ENCODE measurements around the gene BEND5. TPM values are rescaled to one million over a fixed set of nuclear protein-coding genes. Genes with fewer than 3 reads are reported as not detected.

Gene BEND5
- total RNA-seq, 2 experiments from 2014 or later: 42.3 to 48.3 TPM

DNA sequence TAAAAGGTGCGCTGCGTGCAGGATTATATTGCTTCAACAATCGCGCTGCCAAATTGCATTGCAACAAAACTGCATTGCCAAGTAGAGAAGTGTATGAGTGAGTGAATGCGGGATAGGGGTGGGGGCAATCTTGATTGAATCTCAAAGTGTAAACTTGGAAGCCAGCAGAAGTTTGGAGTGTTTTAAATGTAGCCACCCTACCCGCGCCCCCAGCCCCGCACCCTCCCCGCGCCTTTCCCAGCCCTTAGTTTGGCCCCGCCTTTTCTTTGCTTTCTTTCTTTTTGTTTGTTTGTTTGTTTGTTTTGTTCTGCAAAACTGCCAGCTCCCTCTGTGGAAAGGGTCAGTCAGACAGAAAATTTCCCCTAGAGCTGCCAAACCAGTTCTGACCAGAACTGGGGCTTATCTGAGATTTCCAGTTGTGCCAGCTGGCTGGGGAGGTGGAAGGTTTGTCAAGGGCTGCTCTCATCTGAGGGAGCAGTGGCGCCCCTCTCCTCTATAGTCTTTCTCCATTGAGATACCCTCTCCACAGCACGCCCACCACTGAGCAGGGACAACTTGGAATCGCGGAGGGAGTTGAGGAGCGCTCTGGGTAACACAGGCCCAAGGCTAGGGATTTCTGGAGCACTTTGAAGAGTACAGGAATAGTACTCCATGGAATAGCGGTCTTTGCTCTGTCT is 666 bp upstream of the BEND5 start:
- H3K27me3 Mint-ChIP-seq: no peaks in the 10 kb centered on the region
- no peaks in the 10 kb centered on the region for H3K9me3 Mint-ChIP-seq
- H3K27ac Mint-ChIP-seq: peak overlapping the region; percentile 69
- H3K4me3 Mint-ChIP-seq: peak overlapping the region; percentile 90
- H3K36me3 Mint-ChIP-seq: peaks cover 33% of the 10 kb centered on the region
- no peak for DNase-seq
- H3K4me1 Mint-ChIP-seq: peaks cover 36% of the 10 kb centered on the region

DNA sequence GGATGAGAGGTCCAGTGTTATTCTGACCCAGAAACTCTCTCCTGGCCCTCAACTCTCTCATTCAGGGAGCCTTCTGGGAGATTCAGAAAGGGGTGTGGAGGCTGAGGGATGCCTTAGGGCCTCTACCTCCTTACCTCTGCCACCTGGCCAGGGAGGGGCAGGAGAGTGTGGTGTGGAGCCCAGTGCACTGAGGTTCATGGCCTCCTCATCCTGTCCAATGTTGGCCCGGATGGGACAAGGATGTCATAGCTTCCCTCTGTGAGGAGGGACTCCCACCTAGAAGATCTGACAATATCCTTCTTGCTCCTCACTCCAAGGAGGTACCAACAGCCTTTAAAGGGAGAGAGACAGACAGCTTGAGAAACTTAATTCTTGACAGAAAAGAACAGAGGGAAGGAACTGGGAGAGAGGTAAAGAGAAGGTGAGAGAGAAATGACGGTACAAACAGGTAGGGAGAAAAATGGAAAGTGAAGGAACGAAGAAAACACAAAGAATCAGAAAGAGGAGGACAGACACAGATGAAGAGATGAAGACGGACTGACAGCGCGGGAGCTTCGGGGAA is 779 bp downstream of the BEND5 start:
- DNase-seq: no peak
- peak overlapping the region; percentile 96 for H3K4me3 Mint-ChIP-seq

DNA sequence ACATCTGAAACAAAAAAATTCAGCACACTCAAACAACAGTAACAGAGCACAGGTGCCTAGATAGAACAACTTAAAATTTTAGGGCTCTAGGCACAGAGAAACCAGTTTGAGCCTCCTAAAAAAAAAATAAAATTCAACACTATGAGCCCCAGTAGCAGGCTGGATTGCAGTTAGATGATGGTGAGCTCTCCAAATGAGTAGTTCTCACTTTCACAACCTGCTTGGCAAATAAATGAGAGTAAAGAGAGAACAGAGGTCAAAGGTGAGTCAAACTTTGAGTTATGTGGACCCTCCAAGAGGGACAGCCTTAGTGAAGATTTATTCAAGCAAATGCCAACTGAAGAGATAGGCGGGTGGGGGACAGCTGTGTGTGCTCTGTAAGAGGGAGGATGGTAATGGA is 3.6 kb downstream of the BEND5 start:
- Mint-ChIP-seq H3K36me3 (peaks cover 55% of the 10 kb centered on the region), H3K9me3 (no peaks in the 10 kb centered on the region), H3K27me3 (no peaks in the 10 kb centered on the region), H3K27ac (peak overlapping the region; percentile 51), H3K4me1 (peaks cover 65% of the 10 kb centered on the region), H3K4me3 (peak overlapping the region; percentile 55)
- DNase-seq: no peak

More for the DNA sequence above, 779 bp downstream of the BEND5 start:
- Mint-ChIP-seq H3K36me3 (peaks cover 43% of the 10 kb centered on the region), H3K27me3 (no peaks in the 10 kb centered on the region), H3K27ac (peak overlapping the region; percentile 70), H3K4me1 (peaks cover 50% of the 10 kb centered on the region), H3K9me3 (no peaks in the 10 kb centered on the region)

DNA sequence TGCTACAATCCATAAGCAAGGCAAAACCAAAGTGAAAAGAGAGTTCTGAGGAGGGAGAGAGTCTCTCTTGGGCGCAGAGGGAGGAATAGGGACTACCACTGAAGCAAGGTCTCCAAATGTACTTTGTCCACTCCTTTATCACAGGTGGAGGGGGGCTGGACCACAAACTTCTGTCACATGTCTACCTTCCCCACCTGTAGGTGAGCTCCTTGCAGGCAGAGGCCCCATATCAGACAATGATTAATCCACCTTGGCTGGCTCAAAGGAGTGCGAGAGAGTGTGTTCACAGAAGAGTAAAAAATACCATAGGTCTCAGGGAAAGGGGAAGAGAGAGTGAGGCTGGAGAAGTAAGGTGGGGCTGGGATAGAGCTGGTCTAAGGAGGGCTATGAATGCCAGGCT is 4.5 kb downstream of the BEND5 start:
- Mint-ChIP-seq H3K36me3 (peaks cover 60% of the 10 kb centered on the region), H3K27me3 (no peaks in the 10 kb centered on the region), H3K9me3 (no peaks in the 10 kb centered on the region), H3K27ac (no peak overlapping the region), H3K4me1 (peaks cover 70% of the 10 kb centered on the region), H3K4me3 (peak overlapping the region; percentile 7)
- no peak for DNase-seq

DNA sequence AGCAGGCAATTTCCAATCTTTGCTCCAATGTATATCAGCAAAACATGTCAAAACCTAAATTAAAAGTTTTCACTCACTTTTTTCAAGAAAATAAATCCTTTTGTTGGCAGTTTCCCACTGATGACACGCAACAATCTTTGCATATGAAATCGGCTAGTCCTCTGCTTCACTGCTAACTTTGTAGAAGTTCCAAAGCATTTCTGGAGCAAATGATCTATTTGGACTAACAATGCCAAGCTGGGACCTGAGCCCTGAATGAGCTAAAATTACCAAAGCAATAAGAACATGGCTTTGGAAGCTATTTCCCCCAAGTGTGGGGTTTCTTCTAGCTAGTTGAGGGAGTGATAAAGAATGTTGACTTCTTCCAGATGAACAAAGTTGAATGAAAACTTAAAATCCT is 5.1 kb downstream of the BEND5 start:
- no peak overlapping the region for H3K4me3 Mint-ChIP-seq
- DNase-seq: no peak
- no peaks in the 10 kb centered on the region for H3K27me3 Mint-ChIP-seq
- peaks cover 67% of the 10 kb centered on the region for H3K36me3 Mint-ChIP-seq
- peaks cover 69% of the 10 kb centered on the region for H3K4me1 Mint-ChIP-seq
- no peaks in the 10 kb centered on the region for H3K9me3 Mint-ChIP-seq
- no peak overlapping the region for H3K27ac Mint-ChIP-seq

DNA sequence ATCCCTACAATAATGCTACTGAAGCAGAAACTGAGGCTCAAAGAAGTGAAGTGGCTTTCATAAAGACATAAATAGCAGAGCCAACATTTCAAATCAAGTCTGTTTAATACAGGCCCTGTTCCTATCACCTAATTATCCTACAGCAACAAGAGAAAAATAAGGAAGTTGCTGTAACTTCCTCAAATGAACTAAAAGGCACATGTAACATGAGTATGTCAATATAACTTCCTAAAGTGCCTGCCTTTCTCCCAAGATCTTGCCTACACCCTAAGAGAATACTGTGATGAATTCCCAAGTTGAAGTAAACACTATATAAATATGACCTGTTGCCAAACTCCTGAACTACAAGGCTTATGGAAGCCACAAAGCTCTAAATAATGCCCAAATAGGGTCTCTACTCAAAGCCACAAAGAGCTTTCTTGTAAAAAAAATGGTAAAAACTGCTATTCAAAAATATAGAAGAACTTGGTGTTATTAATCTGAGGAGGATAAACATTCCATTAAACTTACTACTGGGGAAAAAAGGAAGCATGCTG is 8.6 kb downstream of the BEND5 start:
- no peaks in the 10 kb centered on the region for H3K27me3 Mint-ChIP-seq

DNA sequence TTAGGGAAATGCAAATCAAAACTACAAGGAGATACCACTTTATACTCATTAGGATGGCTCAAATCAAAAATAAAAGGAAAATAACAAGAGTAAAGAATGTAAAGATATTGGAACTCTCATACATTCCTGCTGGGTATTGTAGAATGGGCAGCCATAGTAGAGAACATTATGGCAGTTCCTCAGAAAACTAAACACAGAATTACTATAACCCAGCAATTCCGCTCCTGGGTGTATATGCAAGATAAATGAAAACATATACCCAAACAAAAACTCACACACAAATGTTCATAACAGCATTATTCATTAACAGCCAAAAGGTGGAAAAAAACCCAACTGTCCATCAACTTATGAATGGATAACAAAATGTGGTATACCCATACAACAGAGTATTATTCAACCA is 11.4 kb downstream of the BEND5 start:
- H3K36me3 Mint-ChIP-seq: peaks cover 51% of the 10 kb centered on the region

More for the DNA sequence above, 8.6 kb downstream of the BEND5 start:
- Mint-ChIP-seq H3K9me3 (no peaks in the 10 kb centered on the region), H3K4me1 (peaks cover 49% of the 10 kb centered on the region), H3K4me3 (no peak overlapping the region), H3K36me3 (peaks cover 60% of the 10 kb centered on the region), H3K27ac (no peak overlapping the region)
- DNase-seq: no peak

DNA sequence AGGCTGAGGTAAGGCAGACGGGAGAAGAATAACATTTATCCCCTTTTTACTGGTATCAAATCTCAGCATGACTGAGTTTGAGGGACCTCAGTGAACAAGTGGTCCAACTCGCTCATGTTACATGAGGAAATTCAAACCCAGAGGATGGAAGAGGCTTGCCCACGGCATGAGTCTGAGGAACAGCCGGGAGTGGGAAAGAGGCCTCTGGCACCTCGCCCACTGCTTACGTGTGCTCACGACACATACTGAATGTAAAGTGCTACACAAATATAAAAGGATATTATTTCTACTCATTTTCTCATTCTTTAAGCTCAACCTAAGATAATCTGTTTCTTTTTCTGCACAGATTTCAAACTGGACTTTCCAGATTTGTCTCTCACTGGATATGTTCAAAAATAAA is 14.7 kb downstream of the BEND5 start:
- Mint-ChIP-seq H3K36me3 (peaks cover 55% of the 10 kb centered on the region), H3K4me3 (no peak overlapping the region), H3K27ac (no peak overlapping the region), H3K9me3 (no peaks in the 10 kb centered on the region), H3K27me3 (no peaks in the 10 kb centered on the region), H3K4me1 (peaks cover 30% of the 10 kb centered on the region)
- DNase-seq: no peak

More for the DNA sequence above, 11.4 kb downstream of the BEND5 start:
- Mint-ChIP-seq H3K4me3 (no peak overlapping the region), H3K27ac (no peak overlapping the region), H3K4me1 (peaks cover 30% of the 10 kb centered on the region), H3K27me3 (no peaks in the 10 kb centered on the region), H3K9me3 (no peaks in the 10 kb centered on the region)
- no peak for DNase-seq

DNA sequence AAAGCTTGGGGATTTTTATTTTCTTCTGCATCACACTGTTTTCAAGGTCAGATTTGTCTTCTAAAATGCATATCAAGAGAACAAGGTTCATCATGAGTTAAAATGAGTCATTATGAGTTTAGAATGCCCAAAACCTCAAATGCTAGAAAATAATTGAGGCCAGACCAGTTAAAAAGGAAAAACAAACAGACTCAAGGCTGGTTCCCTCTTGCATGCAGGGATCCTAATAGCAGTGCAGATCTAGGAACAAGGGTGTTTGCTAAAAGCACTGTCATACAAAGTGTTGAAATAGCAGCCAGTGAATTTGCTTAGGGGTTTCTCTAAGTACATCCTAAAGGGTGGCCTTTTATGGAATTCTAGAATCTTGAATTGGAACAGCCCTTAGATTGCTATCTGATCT is 15.3 kb downstream of the BEND5 start:
- Mint-ChIP-seq H3K27ac (no peak overlapping the region), H3K27me3 (no peaks in the 10 kb centered on the region), H3K9me3 (no peaks in the 10 kb centered on the region), H3K4me3 (no peak overlapping the region), H3K36me3 (peaks cover 55% of the 10 kb centered on the region), H3K4me1 (peaks cover 33% of the 10 kb centered on the region)
- DNase-seq: no peak

DNA sequence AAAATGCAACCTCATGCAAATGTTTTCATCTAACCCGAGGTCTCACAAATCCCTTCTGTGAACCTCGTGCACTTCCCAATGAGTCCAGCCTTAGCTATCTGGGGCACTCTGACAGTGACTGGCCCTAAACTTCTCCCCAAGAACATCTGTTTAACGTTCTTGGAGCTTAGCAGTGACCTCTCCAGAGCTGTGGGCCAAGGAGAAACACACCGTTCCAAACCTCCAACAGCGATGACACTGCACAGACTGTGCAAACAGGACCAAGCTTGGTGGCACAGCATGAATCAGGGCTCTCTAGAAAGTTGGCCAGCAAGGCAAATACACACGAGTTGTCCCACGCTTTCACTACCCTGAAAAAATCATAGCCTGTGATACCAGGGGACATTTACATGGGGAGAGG is 15.8 kb downstream of the BEND5 start:
- Mint-ChIP-seq H3K4me1 (peaks cover 36% of the 10 kb centered on the region), H3K27me3 (no peaks in the 10 kb centered on the region), H3K4me3 (no peak overlapping the region), H3K9me3 (no peaks in the 10 kb centered on the region), H3K27ac (no peak overlapping the region), H3K36me3 (peaks cover 56% of the 10 kb centered on the region)
- no peak for DNase-seq

DNA sequence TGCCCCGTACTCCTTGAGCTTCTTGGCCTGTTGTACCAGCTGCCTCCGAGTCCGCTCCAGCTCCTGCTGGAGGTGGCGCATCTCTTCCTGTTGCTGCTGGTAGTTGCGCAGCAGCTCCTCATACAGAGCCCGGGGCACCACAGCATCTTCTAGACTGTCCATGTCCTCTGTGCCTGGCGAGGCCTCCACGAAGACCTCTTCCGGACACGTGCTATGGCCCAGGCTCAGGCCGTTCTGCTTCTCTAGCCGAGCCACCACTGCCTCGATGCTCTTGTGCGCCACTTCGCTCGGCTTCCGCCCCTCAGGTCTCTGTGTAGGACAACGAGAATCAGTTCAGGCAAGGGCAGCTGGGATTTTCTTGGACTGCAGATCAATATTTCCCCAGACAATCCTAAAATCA is 17.7 kb downstream of the BEND5 start:
- Mint-ChIP-seq H3K27me3 (no peaks in the 10 kb centered on the region), H3K9me3 (no peaks in the 10 kb centered on the region), H3K27ac (no peak overlapping the region), H3K36me3 (peaks cover 49% of the 10 kb centered on the region), H3K4me3 (no peak overlapping the region), H3K4me1 (peaks cover 32% of the 10 kb centered on the region)
- no peak for DNase-seq

DNA sequence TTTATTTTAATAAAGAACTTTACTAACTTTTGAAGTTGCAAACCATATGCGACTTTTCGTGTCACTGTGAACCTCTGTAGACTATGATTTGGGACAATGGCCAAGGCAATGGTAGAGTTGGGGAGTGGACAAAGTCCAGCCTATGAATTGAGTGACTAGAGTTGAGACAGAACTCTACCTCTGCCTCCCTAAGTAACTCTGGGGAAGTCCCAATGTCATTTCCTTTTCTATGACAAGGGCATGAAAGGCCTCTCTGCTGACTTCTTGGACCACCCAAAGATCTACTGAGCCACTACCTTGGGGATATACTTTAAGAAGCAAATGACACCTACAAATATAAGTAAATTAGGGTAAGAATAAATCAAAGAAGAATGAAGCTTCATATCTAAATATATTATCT is 19.3 kb downstream of the BEND5 start:
- no peak for DNase-seq
- H3K27me3 Mint-ChIP-seq: no peaks in the 10 kb centered on the region
- peak overlapping the region; percentile 57 for H3K27ac Mint-ChIP-seq
- H3K4me3 Mint-ChIP-seq: no peak overlapping the region
- H3K36me3 Mint-ChIP-seq: peaks cover 45% of the 10 kb centered on the region
- H3K9me3 Mint-ChIP-seq: no peaks in the 10 kb centered on the region
- H3K4me1 Mint-ChIP-seq: peaks cover 31% of the 10 kb centered on the region

DNA sequence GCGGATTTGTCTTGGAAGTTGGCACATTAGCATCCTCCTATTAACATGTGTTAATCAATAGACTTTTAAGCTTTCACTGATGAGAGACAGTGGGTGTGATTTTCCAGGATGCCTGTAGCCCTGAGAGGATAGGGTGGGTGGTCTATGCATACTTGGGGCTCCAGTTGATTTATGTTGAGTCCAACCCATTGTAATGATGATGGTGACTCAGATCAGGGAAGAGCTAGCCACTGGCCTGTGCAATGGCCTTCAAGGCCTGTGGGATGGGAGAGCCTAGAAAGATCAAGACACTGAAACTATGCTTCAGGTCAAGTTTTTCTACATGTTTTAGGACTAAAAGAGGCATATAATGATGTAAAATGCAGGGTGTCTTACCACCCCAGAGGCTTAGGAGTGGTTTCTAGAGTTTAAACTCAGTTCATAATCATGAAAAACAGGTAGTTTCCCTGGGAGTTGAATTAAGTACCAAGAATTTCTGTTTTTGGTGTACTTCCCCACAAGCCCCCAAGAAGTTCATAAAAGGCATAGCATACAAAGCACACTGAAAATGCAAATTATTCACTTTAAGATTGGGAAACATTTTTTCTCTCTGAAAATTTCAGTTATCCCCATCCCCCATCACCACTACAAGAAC is 19.9 kb downstream of the BEND5 start:
- peak overlapping the region; percentile 66 for H3K27ac Mint-ChIP-seq
- no peaks in the 10 kb centered on the region for H3K9me3 Mint-ChIP-seq
- peaks cover 46% of the 10 kb centered on the region for H3K36me3 Mint-ChIP-seq
- no peak overlapping the region for H3K4me3 Mint-ChIP-seq
- DNase-seq: no peak
- H3K4me1 Mint-ChIP-seq: peaks cover 31% of the 10 kb centered on the region
- no peaks in the 10 kb centered on the region for H3K27me3 Mint-ChIP-seq

DNA sequence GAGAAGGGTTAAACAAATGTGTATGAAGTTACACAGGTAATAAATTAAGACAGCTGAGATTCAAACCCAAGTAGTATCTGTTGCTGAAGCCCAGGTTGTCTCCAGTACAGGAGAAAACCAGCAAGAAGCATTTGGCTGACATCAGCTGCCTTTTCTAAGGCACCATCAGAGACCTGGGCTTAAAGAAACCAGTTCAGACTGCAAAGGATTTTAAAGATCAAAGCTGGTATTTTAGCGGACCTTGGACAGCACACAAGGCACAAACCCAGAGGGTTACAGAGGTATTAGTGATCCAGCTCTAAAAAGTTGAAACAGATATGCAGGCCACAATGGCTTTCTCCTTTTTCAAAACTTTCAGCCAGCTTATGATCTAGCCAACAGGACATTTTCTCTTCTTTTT is 23.4 kb downstream of the BEND5 start:
- no peak overlapping the region for H3K27ac Mint-ChIP-seq
- H3K27me3 Mint-ChIP-seq: no peaks in the 10 kb centered on the region
- DNase-seq: no peak
- H3K9me3 Mint-ChIP-seq: no peaks in the 10 kb centered on the region
- no peak overlapping the region for H3K4me3 Mint-ChIP-seq
- H3K36me3 Mint-ChIP-seq: peaks cover 31% of the 10 kb centered on the region
- H3K4me1 Mint-ChIP-seq: peaks cover 23% of the 10 kb centered on the region

DNA sequence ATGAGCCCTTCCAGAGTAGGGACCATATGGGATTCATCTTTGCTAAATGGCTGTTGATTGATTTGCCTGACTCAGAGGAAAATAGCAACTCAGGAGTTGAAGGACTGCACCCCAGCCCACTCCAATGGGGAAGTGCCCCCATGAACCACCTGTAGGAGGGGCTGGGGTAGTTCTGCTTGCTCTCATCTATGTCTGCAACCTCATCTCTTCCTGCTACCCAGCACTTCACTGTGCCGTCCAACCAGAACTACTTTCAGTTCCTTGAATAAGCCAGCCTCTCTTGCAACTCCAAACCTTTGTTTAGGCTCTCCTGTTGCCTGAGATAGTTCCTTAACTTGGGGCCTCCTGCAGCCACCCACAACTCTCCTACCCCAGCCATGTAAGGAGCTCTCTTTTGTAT is 26.6 kb downstream of the BEND5 start:
- Mint-ChIP-seq H3K36me3 (peaks cover 23% of the 10 kb centered on the region), H3K4me3 (no peak overlapping the region), H3K4me1 (peaks cover 4% of the 10 kb centered on the region), H3K27ac (no peak overlapping the region), H3K9me3 (no peaks in the 10 kb centered on the region), H3K27me3 (no peaks in the 10 kb centered on the region)
- DNase-seq: no peak

All from activated naive CD8-positive, alpha-beta T cell treated with anti-CD3 and anti-CD28 coated beads for 36 hours (primary cell).